Fibroblast of lung (primary cell): ENCODE data around the gene ZNF467. TPM values are rescaled to one million over a fixed set of nuclear protein-coding genes. Genes with fewer than 3 reads are reported as not detected.

Experiments used
- DNase-seq, 2 donors: peaks; one replicate each; pipeline versions ENCODE4 v3.0.0 to v3.0.0-alpha.2; 2010; ENCODE audit warnings: low read depth in 2 of 2
- H2AFZ ChIP-seq: 2 replicates; pipeline ENCODE4 v1.5.1; 2012; ENCODE audit warnings: low read length, control low read depth, inconsistent platforms
- H3K27ac ChIP-seq: 2 replicates; pipeline ENCODE4 v1.5.1; 2011; ENCODE audit warnings: low read length, control low read depth; ENCODE audit not compliant: insufficient read depth
- H3K27me3 ChIP-seq: 2 replicates; pipeline ENCODE4 v1.5.1; 2011; ENCODE audit warnings: mild to moderate bottlenecking, low read length; ENCODE audit not compliant: control insufficient read depth, insufficient read depth
- H3K36me3 ChIP-seq: 2 replicates; pipeline ENCODE4 v1.5.1; 2011; ENCODE audit warnings: low read length; ENCODE audit not compliant: control insufficient read depth, insufficient read depth
- H3K4me1 ChIP-seq: 2 replicates; pipeline ENCODE4 v1.5.1; 2011; ENCODE audit warnings: low read length; ENCODE audit not compliant: control insufficient read depth, insufficient read depth; ENCODE audit errors: extremely low read depth
- H3K4me2 ChIP-seq: 2 replicates; pipeline ENCODE4 v1.5.1; 2011; ENCODE audit warnings: low read length, control low read depth; ENCODE audit not compliant: insufficient read depth; ENCODE audit errors: extremely low read depth
- H3K4me3 ChIP-seq, 4 experiments: fragments of 200-600 bp in 1 of 4; sonication (generic) in 1 of 4; replicated peaks in 1 of 4; 2 replicates each; pipeline ENCODE4 v1.5.1; 2011 to 2016; ENCODE audit warnings: low read length in 4 of 4, low read depth in 3 of 4, mild to moderate bottlenecking in 3 of 4, control low read depth in 2 of 4, inconsistent platforms in 1 of 4, mixed read lengths in 1 of 4; ENCODE audit not compliant: insufficient read depth in 1 of 4; ENCODE audit errors: control extremely low read depth in 1 of 4
- H3K79me2 ChIP-seq: 2 replicates; pipeline ENCODE4 v1.5.1; 2012; ENCODE audit warnings: mild to moderate bottlenecking, low read length, inconsistent platforms; ENCODE audit not compliant: control insufficient read depth, insufficient read depth
- H3K9ac ChIP-seq: 2 replicates; pipeline ENCODE4 v1.5.1; 2011; ENCODE audit warnings: mild to moderate bottlenecking, low read length, control low read depth; ENCODE audit not compliant: insufficient read depth
- H3K9me3 ChIP-seq: 2 replicates; pipeline ENCODE4 v1.5.1; 2012; ENCODE audit warnings: low read depth, low read length; ENCODE audit not compliant: control insufficient read depth, insufficient read depth
- H4K20me1 ChIP-seq: 2 replicates; pipeline ENCODE4 v1.5.1; 2011; ENCODE audit warnings: low read length; ENCODE audit not compliant: control insufficient read depth, insufficient read depth; ENCODE audit errors: extremely low read depth
- CTCF ChIP-seq, 2 donors: IDR thresholded peaks in 1 of 2; conservative IDR thresholded peaks in 1 of 2; 1 replicate in 1 of 2; 2 replicates in 1 of 2; pipeline ENCODE4 v1.5.1; 2011 to 2012; ENCODE audit warnings: low read length in 2 of 2, control low read depth in 1 of 2, inconsistent platforms in 1 of 2, low read depth in 1 of 2, mild to moderate bottlenecking in 1 of 2
- EZH2 ChIP-seq: IDR thresholded peaks from 2 replicates; pipeline ENCODE4 v1.5.1; 2012; ENCODE audit warnings: low read length, control low read depth, mild to moderate bottlenecking; ENCODE audit errors: missing control alignments
- polyA plus RNA-seq, 2 donors: library from polyadenylated mRNA; depleted of rRNA in 1 of 2; stranded (reverse) in 1 of 2; unstranded in 1 of 2; fragments of >200 nt; gene quantifications; 2 replicates each; pipeline ENCODE4 v1.2.1, GENCODE V29; 2011 to 2012; ENCODE audit warnings: missing spikeins in 1 of 2
- total RNA-seq: library from RNA; depleted of rRNA; stranded (reverse); fragments of >200 nt; gene quantifications from 2 replicates; pipeline ENCODE4 v1.2.1, GENCODE V29; 2014

ZNF467 gene
- total and polyA plus RNA-seq, 2 donors (not counting 1 experiment from before 2014, with no cell fraction given), result 0.89 to 1.3 TPM

GRCh38 chr7:149715476-149715875 is 57.9 kb downstream of the ZNF467 start:
- Histone ChIP-seq H4K20me1 (no peaks in the 10 kb centered on the region), H3K27ac (no peak overlapping the region)
- no peak for DNase-seq

GRCh38 chr7:149714910-149715471 is 58.4 kb downstream of the ZNF467 start:
- H3K27me3 ChIP-seq, result no peaks in the 10 kb centered on the region
- no peaks in the 10 kb centered on the region for H3K79me2 ChIP-seq
- peak overlapping the region; percentile 25 to 78 (median 63) for H3K4me3 ChIP-seq
- no peaks in the 10 kb centered on the region for H3K36me3 ChIP-seq
- H3K9ac ChIP-seq, result peak overlapping the region; percentile 13
- peaks cover 7% of the 10 kb centered on the region for H3K4me1 ChIP-seq
- H3K4me2 ChIP-seq, result peak overlapping the region; percentile 49
- H4K20me1 ChIP-seq, result no peaks in the 10 kb centered on the region
- no peaks in the 10 kb centered on the region for H3K9me3 ChIP-seq
- peak overlapping the region; percentile 80 for H2AFZ ChIP-seq
- H3K27ac ChIP-seq, result no peak overlapping the region
- DNase-seq, result peak in 1 of 2 donors; percentile 21
- TF ChIP-seq CTCF (conservative IDR thresholded peaks at IDR 0.05 in 1 of 2, IDR thresholded peaks at IDR 0.05 in 1 of 2; ENCODE audit: low read depth in 1 of 2, low read length in 2 of 2) (no peak), EZH2 (no peak)

More at GRCh38 chr7:149715476-149715875, 57.9 kb downstream of the ZNF467 start:
- Histone ChIP-seq H3K9ac (no peak overlapping the region), H3K4me2 (peak overlapping the region; percentile 49), H3K4me1 (peaks cover 7% of the 10 kb centered on the region), H3K9me3 (no peaks in the 10 kb centered on the region), H3K36me3 (no peaks in the 10 kb centered on the region), H3K27me3 (no peaks in the 10 kb centered on the region), H3K79me2 (no peaks in the 10 kb centered on the region), H3K4me3 (peak overlapping the region; percentile 25 to 78 (median 63)), H2AFZ (no peak overlapping the region)
- no peak for TF ChIP-seq CTCF (conservative IDR thresholded peaks at IDR 0.05 in 1 of 2, IDR thresholded peaks at IDR 0.05 in 1 of 2; ENCODE audit: low read depth in 1 of 2, low read length in 2 of 2)
- no peak for TF ChIP-seq EZH2

Other genes starting within 250 kb of the ZNF467 start
- gene ZNF862, start 64.8 kb upstream of the ZNF467 start, total RNA-seq, result 8.0 and 10.9 TPM in 2 replicates
- gene ZNF862, start 64.8 kb upstream of the ZNF467 start, polyA plus RNA-seq, result 3.6 and 4.7 TPM in 2 replicates
- gene ATP6V0E2, start 100.4 kb upstream of the ZNF467 start, total RNA-seq, result 12.8 and 22.6 TPM in 2 replicates
- gene ATP6V0E2, start 100.4 kb upstream of the ZNF467 start, polyA plus RNA-seq, result 14.3 and 26.2 TPM in 2 replicates